ENCODE data around the gene GRK5. TPM values are rescaled to one million over a fixed set of nuclear protein-coding genes. Genes with fewer than 3 reads are reported as not detected.
A peak's percentile ranks its signal among the peaks of the same experiment; 100 is the strongest.

Gene GRK5
- total RNA-seq, 2 donors from 2014 or later, result 9.1 to 11.9 TPM

- DNase-seq, result no peak
Observed at GRCh38 chr10:119352042-119352441, 144.7 kb downstream of the GRK5 start.

GRCh38 chr10:119352807-119353206 is 145.4 kb downstream of the GRK5 start:
- Mint-ChIP-seq H3K9me3 (peaks cover 48% of the 10 kb centered on the region), H3K36me3 (ENCODE audit: low read depth) (peaks cover 15% of the 10 kb centered on the region), H3K27me3 (ENCODE audit: insufficient read depth) (no peaks in the 10 kb centered on the region), H3K4me1 (peaks cover 3% of the 10 kb centered on the region), H3K4me3 (no peak overlapping the region), H3K27ac (no peak overlapping the region)
- no peaks in the 10 kb centered on the region for H3K27me3 ChIP-seq (ENCODE audit: control insufficient read depth, insufficient read depth, low read length, poor library complexity, severe bottlenecking)
- H3K36me3 ChIP-seq (ENCODE audit: control insufficient read depth, insufficient read depth, low read length), result no peaks in the 10 kb centered on the region
- no peaks in the 10 kb centered on the region for H3K4me1 ChIP-seq (ENCODE audit: control insufficient read depth, insufficient read depth, low read length)
- 96 to 100% methylated on average over 1 to 6 of the region's 6 CpGs for WGBS, 2 experiments (ENCODE audit: insufficient coverage in 1 of 2, insufficient read length in 1 of 2)
- no peak overlapping the region for H3K9ac ChIP-seq (ENCODE audit: extremely low read depth, low read length, poor library complexity, severe bottlenecking)
- peaks cover 26% of the 10 kb centered on the region for H3K9me3 ChIP-seq (ENCODE audit: control insufficient read depth, low read length)
- no peak overlapping the region for H3K4me3 ChIP-seq (ENCODE audit: low read length)
- H3K27ac ChIP-seq (ENCODE audit: low read depth, low read length), result no peak overlapping the region
- DNase-seq, result no peak
- TF ChIP-seq, protein P1, sequence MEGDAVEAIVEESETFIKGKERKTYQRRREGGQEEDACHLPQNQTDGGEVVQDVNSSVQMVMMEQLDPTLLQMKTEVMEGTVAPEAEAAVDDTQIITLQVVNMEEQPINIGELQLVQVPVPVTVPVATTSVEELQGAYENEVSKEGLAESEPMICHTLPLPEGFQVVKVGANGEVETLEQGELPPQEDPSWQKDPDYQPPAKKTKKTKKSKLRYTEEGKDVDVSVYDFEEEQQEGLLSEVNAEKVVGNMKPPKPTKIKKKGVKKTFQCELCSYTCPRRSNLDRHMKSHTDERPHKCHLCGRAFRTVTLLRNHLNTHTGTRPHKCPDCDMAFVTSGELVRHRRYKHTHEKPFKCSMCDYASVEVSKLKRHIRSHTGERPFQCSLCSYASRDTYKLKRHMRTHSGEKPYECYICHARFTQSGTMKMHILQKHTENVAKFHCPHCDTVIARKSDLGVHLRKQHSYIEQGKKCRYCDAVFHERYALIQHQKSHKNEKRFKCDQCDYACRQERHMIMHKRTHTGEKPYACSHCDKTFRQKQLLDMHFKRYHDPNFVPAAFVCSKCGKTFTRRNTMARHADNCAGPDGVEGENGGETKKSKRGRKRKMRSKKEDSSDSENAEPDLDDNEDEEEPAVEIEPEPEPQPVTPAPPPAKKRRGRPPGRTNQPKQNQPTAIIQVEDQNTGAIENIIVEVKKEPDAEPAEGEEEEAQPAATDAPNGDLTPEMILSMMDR (conservative IDR thresholded peaks at IDR 0.05), result no peak

More at GRCh38 chr10:119352042-119352441, 144.7 kb downstream of the GRK5 start:
- TF ChIP-seq, protein P1 (conservative IDR thresholded peaks at IDR 0.05), result peak; percentile 32
- Histone ChIP-seq H3K27ac (ENCODE audit: low read depth, low read length) (no peak overlapping the region), H3K27me3 (ENCODE audit: control insufficient read depth, insufficient read depth, low read length, poor library complexity, severe bottlenecking) (no peaks in the 10 kb centered on the region), H3K4me1 (ENCODE audit: control insufficient read depth, insufficient read depth, low read length) (no peaks in the 10 kb centered on the region), H3K4me3 (ENCODE audit: low read length) (no peak overlapping the region), H3K9me3 (ENCODE audit: control insufficient read depth, low read length) (peaks cover 26% of the 10 kb centered on the region), H3K9ac (ENCODE audit: extremely low read depth, low read length, poor library complexity, severe bottlenecking) (no peak overlapping the region), H3K36me3 (ENCODE audit: control insufficient read depth, insufficient read depth, low read length) (no peaks in the 10 kb centered on the region)
- no peak overlapping the region for H3K27ac Mint-ChIP-seq
- H3K4me1 Mint-ChIP-seq, result peaks cover 3% of the 10 kb centered on the region
- H3K9me3 Mint-ChIP-seq, result peaks cover 45% of the 10 kb centered on the region
- no peak overlapping the region for H3K4me3 Mint-ChIP-seq
- WGBS, 2 experiments (ENCODE audit: insufficient coverage in 1 of 2, insufficient read length in 1 of 2), result 90 to 100% methylated on average over 2 of the region's 2 CpGs
- H3K36me3 Mint-ChIP-seq (ENCODE audit: low read depth), result peaks cover 15% of the 10 kb centered on the region
- no peaks in the 10 kb centered on the region for H3K27me3 Mint-ChIP-seq (ENCODE audit: insufficient read depth)

DNA sequence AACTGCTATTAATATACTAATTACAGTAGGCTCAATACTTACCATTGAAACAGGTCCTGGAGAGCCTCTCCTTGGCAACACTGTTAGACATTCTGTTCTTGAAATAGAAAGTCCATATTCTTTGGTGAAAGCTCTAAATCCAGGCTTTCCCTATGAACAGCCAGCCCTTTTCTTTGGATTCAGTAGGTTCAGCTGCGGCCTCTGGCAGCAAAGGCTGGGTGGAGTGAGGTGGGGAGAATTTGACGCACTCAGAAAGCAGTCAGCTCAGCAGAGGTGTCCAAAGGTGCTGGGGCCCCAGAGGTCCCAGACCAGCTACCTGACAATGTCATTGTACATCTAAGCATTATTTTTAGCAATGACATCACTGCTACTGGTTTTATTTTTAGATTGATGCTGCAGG is 146.1 kb downstream of the GRK5 start:
- H3K27me3 Mint-ChIP-seq (ENCODE audit: insufficient read depth), result no peaks in the 10 kb centered on the region
- H3K4me3 ChIP-seq (ENCODE audit: low read length), result no peak overlapping the region
- H3K36me3 ChIP-seq (ENCODE audit: control insufficient read depth, insufficient read depth, low read length), result no peaks in the 10 kb centered on the region
- no peak for DNase-seq
- WGBS, 2 experiments (ENCODE audit: insufficient coverage in 1 of 2, insufficient read length in 1 of 2), result 100% methylated on average over 1 to 2 of the region's 2 CpGs
- no peaks in the 10 kb centered on the region for H3K4me1 ChIP-seq (ENCODE audit: control insufficient read depth, insufficient read depth, low read length)
- H3K9me3 Mint-ChIP-seq, result peaks cover 48% of the 10 kb centered on the region
- no peak overlapping the region for H3K4me3 Mint-ChIP-seq
- H3K4me1 Mint-ChIP-seq, result peaks cover 3% of the 10 kb centered on the region
- H3K27ac Mint-ChIP-seq, result no peak overlapping the region
- H3K27ac ChIP-seq (ENCODE audit: low read depth, low read length), result no peak overlapping the region
- H3K9me3 ChIP-seq (ENCODE audit: control insufficient read depth, low read length), result peaks cover 26% of the 10 kb centered on the region
- peaks cover 15% of the 10 kb centered on the region for H3K36me3 Mint-ChIP-seq (ENCODE audit: low read depth)
- H3K9ac ChIP-seq (ENCODE audit: extremely low read depth, low read length, poor library complexity, severe bottlenecking), result no peak overlapping the region
- TF ChIP-seq, protein P1 (conservative IDR thresholded peaks at IDR 0.05), result no peak
- H3K27me3 ChIP-seq (ENCODE audit: control insufficient read depth, insufficient read depth, low read length, poor library complexity, severe bottlenecking), result no peaks in the 10 kb centered on the region

All from endodermal cell (in vitro differentiated cells).